Stimulated activated CD8-positive, alpha-beta memory T cell treated with anti-CD3 and anti-CD28 coated beads, Interleukin-15, amount 100 ng/mL, for 24 hours (primary cell): ENCODE results near the gene SRGAP3.

Source experiments
- DNase-seq: peaks from one replicate; pipeline ENCODE4 v3.0.0-alpha.2; 2020; ENCODE audit warnings: low read depth

SRGAP3 gene

DNA sequence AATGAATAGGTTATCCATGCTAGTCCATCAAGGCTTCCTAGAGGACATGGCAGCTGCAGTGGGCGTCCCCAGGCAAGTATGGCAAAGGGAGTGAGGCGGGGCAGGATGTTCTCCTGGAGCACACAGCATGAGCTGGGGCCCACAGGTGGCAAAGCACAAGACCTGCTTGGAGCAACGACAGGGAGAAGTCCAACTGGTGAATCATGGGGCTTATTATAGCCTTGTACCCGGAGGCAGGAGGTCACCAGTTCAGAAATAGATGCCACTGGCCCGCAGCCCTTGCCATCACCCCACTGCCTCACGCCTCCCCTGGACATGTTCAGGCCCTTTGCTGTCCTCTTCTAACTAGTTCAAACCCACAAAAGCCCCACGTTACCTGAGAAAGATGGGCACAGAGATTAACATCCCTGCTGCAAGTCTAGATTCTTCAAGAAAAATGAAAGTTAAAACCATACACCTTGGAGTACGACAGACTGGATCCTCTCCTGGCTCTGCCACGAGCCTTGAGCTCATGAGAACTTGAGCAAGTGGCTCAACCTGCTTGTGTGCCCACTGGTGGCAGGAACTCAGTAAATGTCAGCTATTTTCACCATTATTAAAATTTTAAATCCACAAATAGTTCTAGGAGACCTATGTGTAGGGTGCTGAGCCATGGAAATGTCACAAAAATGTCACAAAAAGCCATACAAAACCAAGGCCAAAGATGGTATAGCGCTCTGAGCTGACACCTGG, 1.8 kb upstream of the SRGAP3 start:
- DNase-seq, result no peak

DNA sequence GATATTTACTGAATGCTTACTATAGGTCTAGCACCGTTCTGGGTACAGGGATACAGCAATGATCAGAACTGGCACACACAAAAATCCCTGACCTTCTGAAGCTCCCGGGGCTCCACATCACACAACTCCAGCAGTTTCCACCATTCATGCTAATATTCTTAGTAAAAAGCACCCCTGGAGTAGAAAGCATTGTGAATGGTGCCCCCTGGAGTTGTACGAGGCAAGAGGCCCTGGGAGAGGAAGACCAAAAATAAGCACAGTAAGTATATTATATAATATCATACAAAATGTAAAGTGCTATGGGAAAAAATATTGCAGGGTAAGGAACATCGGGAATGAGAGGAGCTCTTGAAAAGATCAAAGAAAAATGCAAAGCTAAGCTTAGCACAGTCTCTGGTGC, 790 bp upstream of the SRGAP3 start:
- DNase-seq, result no peak

DNA sequence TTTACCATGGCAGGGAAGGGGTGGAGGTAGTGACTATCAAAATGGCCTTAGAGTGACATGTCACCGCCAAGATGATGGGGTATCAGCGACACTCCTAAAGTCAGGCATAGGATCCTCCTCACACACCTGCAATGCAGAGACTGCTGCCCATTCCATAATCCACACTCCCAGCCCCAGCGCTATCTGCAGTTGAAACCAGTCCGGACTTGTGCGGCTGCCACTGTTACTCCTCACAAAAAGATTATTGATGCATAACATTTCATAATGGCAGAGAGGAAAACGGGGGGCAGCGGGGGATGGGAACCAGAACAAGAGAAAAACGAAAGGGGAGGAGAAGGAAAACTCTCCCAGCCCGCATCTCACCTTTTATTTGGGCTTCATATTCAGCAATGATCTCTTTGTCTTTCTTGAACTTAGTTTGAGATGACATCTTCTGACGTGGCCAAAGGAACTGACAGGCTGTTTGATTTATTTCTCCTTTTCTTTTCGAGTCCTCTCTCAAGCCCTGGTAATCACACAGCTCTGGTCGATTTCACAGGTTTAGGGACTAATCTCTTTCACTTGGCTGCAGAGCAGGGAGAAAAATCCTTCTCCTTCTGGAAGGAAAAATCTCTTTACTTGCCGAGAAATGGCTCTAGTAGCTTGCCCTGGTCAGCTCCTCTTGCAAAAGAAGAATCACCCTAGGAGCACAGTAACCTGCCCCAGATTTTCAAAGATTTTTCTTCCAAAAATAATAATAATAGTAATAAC, 749 bp downstream of the SRGAP3 start:
- no peak for DNase-seq

DNA sequence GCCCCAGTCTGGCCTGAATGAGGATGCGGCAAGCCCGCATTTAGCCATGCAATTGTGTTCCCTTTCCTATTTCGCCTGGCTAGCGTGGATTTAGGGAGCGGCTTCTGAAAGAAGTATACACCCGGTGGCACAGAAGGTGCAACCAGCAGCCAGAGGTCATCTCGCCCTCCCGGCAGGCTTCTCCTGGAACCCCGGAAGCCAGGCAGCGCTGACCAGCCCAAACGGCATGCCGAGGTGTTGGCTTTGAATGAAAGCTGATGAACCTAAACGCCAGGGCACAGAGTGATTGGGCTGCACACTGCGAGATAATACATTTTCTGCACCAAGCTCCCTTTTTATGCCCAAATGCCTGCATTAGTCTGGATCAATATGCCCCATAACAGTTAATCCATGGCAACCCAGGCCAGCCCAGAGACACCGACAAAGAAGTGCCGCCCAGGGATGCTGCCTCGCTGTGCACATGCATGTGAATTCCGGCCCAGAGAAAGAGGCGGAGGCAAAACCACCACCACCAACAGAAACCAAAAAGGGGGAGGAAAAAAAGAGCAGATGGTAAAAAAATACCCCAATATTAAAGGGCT, 1.4 kb downstream of the SRGAP3 start:
- DNase-seq, result no peak

DNA sequence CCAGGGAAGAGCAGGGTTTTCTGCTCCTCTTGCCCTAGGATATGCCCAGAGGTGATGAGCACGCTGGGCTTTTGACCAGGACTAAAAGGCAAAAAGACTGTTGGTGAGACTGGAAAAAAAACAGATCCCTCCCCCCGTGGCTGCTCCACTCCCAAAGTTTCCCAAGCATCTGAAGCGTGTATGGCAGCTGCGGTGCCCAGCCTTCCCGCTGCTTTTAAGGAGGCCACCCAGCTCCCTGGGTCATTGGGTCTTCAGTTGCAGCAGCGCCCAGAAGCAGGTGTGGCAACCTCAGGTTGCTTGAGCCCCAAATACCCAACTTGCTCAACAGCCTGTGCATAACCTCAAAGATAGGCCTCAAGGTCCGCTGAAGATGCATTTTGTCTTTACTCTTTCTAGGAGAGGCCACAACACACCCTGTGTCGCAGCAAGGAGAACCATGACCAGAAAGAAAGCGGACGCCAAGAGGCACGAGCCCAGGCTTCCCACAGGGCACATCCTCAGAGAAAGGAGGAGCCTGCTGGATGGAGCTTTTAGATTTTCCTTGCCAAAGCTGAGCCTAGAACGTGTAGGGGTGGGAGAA, 2.0 kb downstream of the SRGAP3 start:
- no peak for DNase-seq

DNA sequence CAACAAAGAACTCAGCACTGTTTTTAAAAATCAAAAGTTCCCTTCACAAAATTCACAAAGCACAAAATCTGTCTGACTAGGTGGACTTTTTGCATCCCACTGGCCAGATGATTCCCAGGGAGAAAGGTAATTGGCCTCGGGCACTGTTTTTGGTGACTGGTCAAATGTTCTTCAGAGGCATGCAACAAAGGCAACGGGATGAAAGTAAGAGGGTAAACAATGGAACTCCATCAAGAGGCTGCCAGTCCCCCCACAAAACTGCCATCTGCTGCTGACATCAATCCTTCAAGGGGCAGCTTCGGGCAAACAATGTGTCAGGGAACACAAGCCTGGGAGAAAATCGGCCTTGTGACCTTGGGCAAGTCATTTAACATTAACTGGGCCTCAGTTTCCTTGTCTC, 3.3 kb downstream of the SRGAP3 start:
- no peak for DNase-seq

DNA sequence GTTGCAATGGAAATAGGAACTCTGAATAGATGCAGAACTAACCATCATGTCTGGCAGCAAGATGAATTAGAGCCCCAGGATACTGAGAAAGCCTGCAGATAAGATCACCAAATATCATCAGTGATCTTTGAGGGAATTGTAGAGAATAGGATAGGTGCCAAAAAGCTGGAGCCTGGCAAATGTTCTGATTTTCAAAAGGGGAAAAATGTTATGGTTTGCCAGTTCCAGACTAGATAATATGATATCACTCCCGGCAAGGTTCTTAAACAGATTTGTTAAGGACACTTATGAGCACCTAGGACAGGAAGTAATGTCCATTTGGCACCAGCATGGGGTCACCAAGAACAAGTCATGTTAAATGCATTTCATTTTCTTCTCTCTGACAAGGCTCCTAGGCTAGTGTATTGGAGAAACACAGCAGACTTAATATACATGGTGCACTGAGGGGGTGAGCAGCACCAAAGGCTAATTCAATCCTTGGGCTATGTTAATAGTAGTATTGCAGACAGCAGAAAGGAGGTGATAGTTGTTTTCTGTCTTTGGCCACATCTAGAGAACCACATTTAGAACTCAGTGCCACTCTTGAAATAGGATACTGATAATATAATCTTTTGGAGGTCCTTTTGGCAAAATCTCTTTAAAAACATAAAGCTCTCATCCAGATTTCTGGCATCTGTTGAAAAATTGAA, 4.8 kb downstream of the SRGAP3 start:
- DNase-seq, result no peak

DNA sequence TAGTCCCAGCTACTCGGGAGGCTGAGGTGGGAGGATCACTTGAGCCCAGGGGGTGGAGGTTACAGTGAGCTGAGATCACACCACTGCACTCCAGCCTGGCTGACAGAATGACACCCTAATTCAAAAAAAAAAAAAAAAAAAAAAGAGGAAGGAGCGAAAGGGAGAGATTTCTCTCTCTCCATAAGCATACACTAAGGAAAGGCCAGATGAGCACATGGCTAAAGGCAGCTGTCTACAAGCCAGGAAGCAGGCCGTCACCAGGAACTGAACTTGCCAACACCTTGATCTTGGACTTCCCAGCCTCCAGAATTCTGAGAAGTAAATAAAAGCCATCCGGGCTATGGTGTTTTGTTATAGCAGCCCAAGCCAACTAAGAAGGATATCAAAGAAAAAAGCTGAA, 7.5 kb downstream of the SRGAP3 start:
- DNase-seq, result no peak

DNA sequence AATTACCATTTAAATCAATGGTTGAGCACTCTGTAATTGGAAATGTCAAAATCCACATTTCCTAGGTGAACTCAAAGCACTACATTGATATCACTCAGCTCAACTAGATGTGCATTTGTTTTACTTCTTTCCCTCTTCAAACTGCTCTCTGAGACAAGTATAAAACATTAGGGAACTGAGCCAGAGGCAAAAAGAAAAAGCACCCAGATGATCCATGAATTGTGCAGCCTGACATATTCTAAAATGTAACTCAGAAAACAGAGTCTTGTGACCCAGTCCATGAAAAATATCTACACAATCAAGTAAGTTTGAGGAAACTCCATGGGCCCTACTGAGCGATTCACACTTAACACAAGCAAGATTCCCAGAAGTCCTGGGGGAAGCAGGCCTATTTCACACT, 9.8 kb downstream of the SRGAP3 start:
- DNase-seq, result no peak

DNA sequence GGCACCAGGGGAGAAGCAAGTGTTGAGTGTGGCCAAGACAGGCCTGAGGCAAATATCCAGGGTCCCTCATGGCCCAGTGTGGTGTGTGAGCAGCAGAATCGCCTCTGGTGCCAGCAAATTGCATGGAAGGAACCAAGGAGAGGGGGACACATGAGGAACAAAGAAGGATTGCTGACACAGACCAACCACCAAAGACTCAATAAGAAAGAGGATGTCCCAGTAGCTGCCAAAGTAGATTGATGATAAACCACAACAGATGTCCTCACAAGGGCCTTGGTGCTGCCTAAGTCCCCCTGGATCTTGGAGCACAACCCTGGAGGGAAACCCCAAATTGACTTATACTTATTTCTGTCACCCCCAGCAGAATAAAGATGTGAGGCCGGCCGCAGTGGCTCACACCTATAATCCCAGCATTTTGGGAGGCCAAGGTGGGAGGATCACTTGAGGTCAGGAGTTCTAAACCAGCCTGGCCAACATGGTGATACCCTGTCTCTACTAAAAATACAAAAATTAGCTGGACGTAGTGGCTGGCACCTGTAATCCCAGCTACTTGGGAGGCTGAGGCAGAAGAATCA, 10.6 kb downstream of the SRGAP3 start:
- DNase-seq, result no peak

DNA sequence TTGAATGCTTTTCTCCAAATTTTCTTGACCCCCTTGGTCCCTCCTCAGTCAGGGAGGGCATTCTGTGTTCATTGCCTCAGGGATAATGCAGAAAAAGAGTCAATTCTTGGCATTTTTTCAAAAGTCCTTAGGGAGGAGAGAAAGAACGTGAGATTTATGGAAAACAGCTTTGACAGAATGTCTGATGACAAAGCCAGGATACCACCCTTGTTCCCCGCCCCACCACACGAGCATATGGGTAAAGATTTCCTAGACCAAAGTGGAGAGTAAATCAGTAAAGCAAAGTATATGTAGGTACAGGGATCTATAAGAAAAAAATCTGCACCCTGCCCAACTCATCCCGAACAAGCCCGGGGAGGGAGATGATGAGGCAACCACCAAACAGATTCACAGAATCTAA, 11.2 kb downstream of the SRGAP3 start:
- no peak for DNase-seq

DNA sequence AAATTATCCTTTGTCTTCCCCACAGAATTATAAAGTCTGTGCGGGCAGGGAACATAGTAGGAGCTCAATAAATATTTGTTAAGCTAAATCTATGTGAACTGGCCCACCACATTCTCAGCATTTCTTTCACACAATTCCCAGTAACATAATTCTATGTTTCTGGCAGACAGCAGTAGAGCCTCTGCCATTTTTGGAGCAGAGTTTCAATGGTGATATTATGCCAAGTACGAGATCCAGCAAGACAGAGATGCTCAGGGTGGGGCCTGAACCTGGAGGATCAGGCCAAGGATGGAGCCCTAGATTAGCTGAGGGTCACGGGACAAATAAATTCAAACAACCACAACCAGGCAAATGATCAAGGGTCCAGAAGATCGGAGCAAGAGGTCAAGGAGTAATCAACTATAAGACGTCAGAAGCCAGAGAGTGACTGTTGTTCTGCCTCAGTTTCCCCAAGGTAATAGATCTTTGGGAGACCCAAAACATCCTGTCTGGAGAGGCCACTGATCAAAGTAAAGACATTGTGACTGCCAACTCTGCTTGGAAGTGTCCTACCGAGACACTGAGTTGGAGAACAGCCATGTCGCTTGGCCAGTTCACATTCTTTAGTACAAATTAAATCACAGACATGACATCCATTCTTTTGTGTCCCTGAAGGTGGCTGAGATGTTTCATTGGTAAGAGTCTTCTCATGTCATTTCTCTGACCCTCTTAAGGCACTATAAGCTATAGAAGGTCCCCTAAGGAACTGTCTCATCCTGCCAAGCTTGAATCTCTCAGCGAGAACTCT, 15.4 kb downstream of the SRGAP3 start:
- no peak for DNase-seq

DNA sequence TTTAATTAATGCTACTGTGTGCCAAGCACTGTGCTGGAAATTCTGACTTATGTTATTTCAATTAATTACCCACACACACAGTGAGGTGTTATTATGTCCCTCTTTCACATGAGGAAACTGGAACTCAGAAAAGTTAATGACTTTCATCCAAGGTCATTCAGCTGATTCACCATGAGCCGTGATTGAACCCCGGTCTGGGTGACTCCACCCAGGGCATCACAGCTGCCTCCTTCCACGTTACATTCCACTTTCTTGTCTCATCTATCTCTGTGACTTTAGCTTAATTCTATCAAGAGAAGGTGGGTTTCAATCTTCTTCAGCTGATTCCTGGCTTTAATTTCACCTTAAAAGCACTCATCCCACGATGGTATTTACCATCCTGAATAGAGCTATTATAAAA, 16.3 kb downstream of the SRGAP3 start:
- DNase-seq, result no peak

DNA sequence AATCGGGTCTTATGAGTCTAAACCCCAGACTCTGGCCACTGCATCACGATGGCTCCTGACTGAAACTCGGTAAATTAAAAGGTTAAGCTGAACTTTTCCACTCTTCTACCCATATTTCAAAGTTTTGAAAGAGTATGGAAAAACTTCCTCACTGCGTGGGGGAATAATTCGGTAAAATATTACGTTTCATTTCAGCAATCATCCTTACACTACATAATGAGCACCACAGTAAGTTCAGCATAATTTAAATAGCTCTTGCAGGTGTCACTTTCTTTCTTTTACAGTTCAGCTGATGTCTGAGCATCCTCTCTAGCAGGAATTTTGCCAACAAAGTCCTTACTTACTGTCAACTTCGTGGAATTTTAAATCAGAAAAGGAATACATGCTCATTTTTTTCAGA, 17.5 kb downstream of the SRGAP3 start:
- no peak for DNase-seq

DNA sequence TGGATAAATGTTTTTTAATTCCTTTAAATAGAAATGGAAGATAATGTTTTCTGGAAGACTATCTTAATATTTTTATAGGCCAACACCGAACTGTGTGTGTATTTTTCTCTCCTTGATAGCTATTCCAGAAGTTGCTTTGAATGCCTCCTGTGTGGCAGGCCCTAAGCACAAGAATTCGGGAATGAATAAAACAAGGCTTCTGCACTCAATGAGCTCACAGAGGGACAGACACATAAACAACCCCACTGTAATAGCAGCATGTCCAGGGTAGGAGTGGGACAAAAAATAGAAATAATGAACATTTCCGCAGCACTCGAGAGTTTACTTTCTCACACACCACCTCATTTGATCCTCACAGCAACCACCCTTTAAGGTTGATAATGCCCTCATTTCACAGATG, 18.0 kb downstream of the SRGAP3 start:
- no peak for DNase-seq

DNA sequence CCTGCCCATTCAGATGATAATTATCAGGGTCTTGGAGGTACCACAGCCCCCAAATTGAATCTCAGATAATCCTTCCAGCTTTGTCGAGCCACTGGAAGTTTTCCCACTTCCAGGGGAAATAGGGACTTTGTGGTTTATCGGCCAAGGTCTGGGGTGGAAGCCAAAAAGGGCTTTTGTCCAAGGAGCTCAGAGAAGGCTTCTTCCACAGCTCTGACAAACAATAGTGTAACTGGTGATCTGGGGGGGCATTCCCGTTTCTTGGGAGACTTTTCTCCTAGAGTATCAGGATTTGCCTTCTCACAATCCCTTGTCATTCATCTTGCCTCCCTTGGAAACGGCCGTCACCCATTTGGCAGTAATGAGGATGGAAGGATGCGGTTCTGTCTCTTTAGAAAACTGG, 18.4 kb downstream of the SRGAP3 start:
- DNase-seq, result no peak

DNA sequence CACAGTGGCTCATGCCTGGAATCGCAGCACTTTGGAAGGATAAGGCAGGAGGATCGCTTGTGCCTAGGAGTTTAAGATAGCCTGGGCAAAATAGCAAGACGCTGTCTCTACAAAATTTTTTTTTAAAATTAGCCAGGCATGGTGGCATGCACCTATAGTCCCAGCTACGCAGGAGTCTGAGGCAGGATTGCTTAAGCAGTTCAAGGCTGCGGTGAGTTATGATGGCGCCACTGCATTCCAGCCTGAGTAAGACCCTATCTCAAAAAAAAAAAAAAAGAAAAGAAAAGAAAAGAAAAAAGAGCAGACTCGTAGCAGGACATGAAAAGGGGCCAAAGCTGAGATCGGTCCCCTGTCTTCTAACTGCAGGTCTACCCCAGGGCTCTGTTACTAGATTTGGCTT, 18.9 kb downstream of the SRGAP3 start:
- no peak for DNase-seq

DNA sequence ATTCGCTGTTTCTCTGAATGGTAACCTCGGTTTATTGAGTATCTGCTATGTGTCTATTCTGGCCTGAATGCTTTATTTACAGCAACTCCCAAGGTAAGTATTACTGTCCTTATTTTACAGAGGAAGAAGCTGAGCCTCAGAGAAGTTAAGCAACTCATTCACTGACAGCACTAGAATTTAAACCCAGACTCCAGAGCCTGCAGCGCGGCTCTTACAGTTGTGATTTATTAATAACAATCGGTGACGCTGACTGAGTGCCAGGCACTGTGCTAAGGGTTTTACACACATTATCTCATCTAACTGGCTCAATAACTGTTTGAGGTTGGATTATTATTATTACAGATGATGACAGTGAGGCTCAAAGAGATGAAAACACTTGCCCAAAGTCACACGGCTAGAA, 19.6 kb downstream of the SRGAP3 start:
- no peak for DNase-seq

DNA sequence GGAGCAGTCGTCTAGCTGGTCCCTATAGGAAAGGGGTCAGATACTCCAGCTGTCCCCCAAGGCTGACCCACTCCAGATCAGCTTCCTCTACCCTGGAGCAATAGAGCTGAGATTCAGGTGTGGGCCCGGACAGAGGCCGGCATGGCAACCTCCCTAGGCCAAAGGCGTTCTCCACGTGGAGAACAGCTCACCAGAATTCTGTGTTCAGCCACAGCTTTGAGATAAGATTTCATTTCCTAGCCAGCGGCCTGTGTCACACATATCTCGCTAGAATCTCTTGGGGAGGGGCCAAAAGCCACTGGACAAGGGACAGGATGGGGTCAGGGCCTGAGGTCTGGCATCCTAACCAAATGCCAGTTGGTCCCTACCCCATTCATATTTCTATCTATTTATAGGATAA, 20.1 kb downstream of the SRGAP3 start:
- no peak for DNase-seq

DNA sequence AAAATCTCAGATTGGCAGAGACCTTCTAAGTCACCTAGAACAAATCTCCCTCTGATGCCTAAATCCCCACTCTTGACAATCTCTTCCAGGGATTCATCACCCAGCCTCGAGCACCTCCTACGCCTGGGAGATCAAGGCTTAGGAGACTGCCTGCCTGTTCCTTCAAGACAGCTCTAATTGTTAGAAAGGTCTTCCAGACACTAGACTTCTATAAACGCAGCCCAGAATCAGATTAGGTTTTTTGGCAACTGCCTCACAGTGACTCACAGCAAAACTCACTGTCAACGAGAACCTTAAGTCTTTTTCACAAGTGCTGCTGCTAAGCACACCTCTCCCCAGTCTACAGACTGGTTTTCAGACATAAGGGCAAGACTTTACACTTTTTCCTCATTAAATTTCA, 23.1 kb downstream of the SRGAP3 start:
- no peak for DNase-seq

DNA sequence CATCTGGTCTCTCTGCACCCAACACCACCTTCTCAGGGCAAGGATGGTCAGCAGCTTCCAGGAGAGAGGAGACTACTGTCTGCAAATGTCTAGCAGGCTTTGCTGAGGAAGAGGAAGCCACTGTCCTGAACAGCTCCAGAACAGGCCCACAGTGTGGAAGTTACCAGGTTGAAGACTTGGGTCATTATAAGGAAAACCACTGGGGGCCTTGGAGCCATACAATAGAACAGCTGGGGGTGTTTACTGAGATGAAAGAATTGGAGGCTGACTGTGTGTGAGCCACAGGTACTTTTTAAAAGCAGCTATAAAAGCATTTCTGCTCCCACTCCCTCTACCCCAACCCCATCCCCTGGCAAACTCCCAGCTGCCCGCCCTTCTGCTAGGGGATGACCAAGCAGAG, 24.2 kb downstream of the SRGAP3 start:
- no peak for DNase-seq
